ENCODE data around the gene S100A7A. TPM values are rescaled to one million over a fixed set of nuclear protein-coding genes. Genes with fewer than 3 reads are reported as not detected.
"Not testable (repeated sequence)": the region's sequence is repeated elsewhere in the genome, so short reads cannot be mapped to it uniquely, and the experiment has no call there.

Gene S100A7A
- total RNA-seq, 6 donors from 2014 or later: not detected

DNA sequence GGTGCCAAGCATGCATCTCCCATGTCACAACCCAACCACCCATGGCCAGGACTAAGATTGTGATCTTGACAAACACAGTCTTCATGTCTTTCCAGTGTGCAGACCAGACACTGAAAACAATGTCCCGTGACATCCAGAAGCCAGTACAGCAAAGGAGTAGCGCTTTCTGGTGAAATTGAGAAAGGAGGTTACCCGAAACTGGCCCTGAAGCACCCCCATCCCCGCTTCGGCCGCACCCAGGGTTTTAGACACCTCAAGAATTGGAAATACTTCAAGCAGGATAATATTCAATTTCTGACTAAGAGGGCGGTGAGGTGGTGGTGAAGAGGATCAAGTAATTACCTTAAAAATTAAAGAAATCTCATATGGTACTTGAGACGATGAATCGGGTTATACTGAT is 14.9 kb upstream of the S100A7A start:
- no peak for DNase-seq
- 86 to 91% methylated on average over 9 of the region's 9 CpGs for WGBS, 2 donors
- Histone ChIP-seq H3K4me3 (no peak overlapping the region), H3K27ac (no peak overlapping the region), H3K9me3 (no peaks in the 10 kb centered on the region), H3K4me1 (no peaks in the 10 kb centered on the region), H3K36me3 (no peaks in the 10 kb centered on the region), H3K27me3 (no peaks in the 10 kb centered on the region)
- ATAC-seq (ENCODE audit: low FRiP score in 2 of 2): no peak
- TF ChIP-seq, protein P1, sequence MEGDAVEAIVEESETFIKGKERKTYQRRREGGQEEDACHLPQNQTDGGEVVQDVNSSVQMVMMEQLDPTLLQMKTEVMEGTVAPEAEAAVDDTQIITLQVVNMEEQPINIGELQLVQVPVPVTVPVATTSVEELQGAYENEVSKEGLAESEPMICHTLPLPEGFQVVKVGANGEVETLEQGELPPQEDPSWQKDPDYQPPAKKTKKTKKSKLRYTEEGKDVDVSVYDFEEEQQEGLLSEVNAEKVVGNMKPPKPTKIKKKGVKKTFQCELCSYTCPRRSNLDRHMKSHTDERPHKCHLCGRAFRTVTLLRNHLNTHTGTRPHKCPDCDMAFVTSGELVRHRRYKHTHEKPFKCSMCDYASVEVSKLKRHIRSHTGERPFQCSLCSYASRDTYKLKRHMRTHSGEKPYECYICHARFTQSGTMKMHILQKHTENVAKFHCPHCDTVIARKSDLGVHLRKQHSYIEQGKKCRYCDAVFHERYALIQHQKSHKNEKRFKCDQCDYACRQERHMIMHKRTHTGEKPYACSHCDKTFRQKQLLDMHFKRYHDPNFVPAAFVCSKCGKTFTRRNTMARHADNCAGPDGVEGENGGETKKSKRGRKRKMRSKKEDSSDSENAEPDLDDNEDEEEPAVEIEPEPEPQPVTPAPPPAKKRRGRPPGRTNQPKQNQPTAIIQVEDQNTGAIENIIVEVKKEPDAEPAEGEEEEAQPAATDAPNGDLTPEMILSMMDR (IDR thresholded peaks at IDR 0.05): no peak
- no peak for TF ChIP-seq POLR2A (IDR thresholded peaks at IDR 0.05)
- no peak for TF ChIP-seq EP300 (IDR thresholded peaks at IDR 0.05)
- TF ChIP-seq POLR2AphosphoS5 (IDR thresholded peaks at IDR 0.05): no peak

DNA sequence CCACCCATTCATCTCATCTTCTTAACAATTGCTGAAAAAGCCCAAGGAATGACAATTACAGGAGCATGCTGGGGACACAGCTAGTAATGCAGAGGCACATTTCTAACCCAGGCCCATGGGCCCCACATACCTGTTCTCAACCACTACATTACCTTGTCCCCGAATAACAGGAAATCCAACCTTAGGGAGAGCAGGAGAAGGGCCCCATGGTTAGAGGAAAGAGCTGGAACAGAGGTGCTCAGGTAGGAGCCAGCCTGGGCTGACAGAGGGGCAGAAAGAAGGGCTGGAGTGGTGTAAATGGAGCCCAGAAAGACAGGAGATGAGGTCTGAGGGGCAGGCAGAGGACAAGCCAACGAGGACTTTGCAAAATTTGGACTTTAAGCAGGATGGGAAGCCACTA is 14.1 kb upstream of the S100A7A start:
- no peak for DNase-seq
- no peaks in the 10 kb centered on the region for H3K9me3 ChIP-seq
- TF ChIP-seq POLR2A (IDR thresholded peaks at IDR 0.05) (no peak), EP300 (IDR thresholded peaks at IDR 0.05) (no peak), POLR2AphosphoS5 (IDR thresholded peaks at IDR 0.05) (no peak)
- TF ChIP-seq, protein P1 (IDR thresholded peaks at IDR 0.05): no peak
- no peaks in the 10 kb centered on the region for H3K4me1 ChIP-seq
- no peaks in the 10 kb centered on the region for H3K27me3 ChIP-seq
- no peak overlapping the region for H3K4me3 ChIP-seq
- ATAC-seq (ENCODE audit: low FRiP score in 2 of 2): no peak
- no peak overlapping the region for H3K27ac ChIP-seq
- H3K36me3 ChIP-seq: no peaks in the 10 kb centered on the region
- WGBS, 2 donors: 64 to 65% methylated on average over 2 of the region's 2 CpGs

DNA sequence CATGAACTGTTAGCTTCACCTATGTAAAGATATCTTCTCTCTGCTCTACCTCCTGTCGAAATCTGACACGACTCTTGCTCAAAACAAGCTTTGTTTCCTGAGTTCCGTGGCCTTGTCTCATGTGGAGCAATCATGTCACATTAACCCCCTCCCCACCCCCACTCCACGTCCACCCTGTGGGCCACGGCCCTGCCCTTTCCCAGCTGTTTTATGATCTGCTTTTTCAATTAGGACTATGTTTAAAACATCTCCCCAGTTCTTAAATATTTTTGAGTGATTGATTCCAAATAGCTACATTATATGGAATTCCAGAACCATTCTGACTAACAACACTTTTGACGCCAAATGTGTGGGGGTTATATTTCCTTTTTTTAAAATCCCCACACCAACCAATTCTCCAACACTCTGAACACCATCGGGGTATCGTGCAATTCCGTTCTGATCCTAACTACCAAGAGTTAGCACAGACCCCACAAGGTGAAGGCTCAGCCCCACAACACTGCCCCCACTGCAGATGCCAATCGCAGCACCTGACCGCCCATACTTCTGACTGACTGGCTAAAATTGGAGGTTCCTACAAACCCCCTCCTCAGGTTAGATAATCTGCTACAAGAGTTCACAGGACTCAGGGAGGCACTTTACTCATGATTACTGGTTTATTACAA is 12.8 kb upstream of the S100A7A start:
- Histone ChIP-seq H3K9me3 (no peaks in the 10 kb centered on the region), H3K27ac (peak overlapping the region in 1 of 4 donors; percentile 28), H3K27me3 (no peaks in the 10 kb centered on the region), H3K4me1 (no peaks in the 10 kb centered on the region), H3K4me3 (no peak overlapping the region), H3K36me3 (no peaks in the 10 kb centered on the region)
- WGBS, 2 donors: 77 to 81% methylated on average over 11 of the region's 11 CpGs
- no peak for ATAC-seq (ENCODE audit: low FRiP score in 2 of 2)
- DNase-seq: no peak
- TF ChIP-seq, protein P1 (IDR thresholded peaks at IDR 0.05): no peak
- TF ChIP-seq EP300 (IDR thresholded peaks at IDR 0.05): no peak
- TF ChIP-seq POLR2AphosphoS5 (IDR thresholded peaks at IDR 0.05): no peak
- no peak for TF ChIP-seq POLR2A (IDR thresholded peaks at IDR 0.05)

DNA sequence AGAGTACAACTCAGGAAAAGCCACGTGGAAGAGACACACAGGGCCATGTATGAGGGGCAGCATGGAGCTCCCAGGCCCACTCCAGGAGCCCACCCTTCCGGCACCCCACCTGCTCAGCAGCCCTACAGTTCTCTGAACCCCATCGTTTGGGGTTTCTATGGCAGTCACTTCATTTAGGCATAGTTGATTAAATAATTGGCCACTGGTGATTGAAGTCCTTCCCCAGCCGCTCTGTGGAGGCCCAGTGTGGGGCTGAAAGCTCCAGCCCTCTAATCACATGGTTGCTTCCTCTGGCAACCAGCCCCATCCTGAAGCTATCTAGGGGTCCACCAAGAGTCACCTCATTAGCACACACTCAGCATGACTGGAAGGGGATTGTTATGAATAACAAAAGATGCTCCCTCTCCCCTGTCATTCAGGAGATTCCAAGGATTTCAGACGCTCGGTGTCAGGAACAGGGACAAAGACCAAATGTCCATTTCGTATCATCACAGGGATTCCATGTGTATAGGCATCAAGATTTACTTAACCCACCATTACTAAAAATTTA is 12.2 kb upstream of the S100A7A start:
- ATAC-seq (ENCODE audit: low FRiP score in 2 of 2): no peak
- no peak for DNase-seq
- Histone ChIP-seq H3K4me3 (no peak overlapping the region), H3K4me1 (no peaks in the 10 kb centered on the region), H3K27ac (peak overlapping the region in 1 of 4 donors; percentile 28), H3K36me3 (no peaks in the 10 kb centered on the region), H3K27me3 (no peaks in the 10 kb centered on the region), H3K9me3 (no peaks in the 10 kb centered on the region)
- TF ChIP-seq POLR2AphosphoS5 (IDR thresholded peaks at IDR 0.05) (no peak), POLR2A (IDR thresholded peaks at IDR 0.05) (no peak)
- WGBS, 2 donors: 79 to 80% methylated on average over 5 to 7 of the region's 7 CpGs

DNA sequence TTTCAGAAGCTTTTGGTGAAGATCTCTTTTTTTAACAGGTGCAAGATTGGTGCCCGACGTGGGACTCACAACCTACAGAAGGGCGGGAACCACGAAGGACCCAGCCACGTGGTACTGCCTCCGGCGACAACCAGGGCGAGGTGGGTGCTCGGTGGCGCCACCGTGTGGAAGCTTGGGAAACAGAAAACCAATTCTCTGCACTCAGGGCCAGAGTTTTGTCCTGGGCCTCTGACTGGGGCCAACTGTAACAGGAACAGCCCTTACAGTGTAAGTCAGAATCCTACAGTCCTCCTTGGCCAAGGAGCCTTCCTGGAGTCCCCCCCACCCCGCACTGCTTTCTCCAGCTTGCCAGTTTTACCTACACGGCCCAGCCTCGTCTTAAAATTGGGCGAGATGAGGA is 11.6 kb upstream of the S100A7A start:
- ATAC-seq (ENCODE audit: low FRiP score in 2 of 2) (peak; percentile 76 to 81), DNase-seq (peak; percentile 78 to 80)
- 37 to 39% methylated on average over 15 of the region's 15 CpGs for WGBS, 2 donors
- no peak for TF ChIP-seq POLR2AphosphoS5 (IDR thresholded peaks at IDR 0.05)
- TF ChIP-seq, protein P1 (IDR thresholded peaks at IDR 0.05): peak; percentile 40 to 76 (median 65)
- no peak overlapping the region for H3K4me3 ChIP-seq
- H3K27me3 ChIP-seq: no peaks in the 10 kb centered on the region
- no peaks in the 10 kb centered on the region for H3K4me1 ChIP-seq
- no peak overlapping the region for H3K27ac ChIP-seq
- H3K36me3 ChIP-seq: no peaks in the 10 kb centered on the region
- H3K9me3 ChIP-seq: no peaks in the 10 kb centered on the region

DNA sequence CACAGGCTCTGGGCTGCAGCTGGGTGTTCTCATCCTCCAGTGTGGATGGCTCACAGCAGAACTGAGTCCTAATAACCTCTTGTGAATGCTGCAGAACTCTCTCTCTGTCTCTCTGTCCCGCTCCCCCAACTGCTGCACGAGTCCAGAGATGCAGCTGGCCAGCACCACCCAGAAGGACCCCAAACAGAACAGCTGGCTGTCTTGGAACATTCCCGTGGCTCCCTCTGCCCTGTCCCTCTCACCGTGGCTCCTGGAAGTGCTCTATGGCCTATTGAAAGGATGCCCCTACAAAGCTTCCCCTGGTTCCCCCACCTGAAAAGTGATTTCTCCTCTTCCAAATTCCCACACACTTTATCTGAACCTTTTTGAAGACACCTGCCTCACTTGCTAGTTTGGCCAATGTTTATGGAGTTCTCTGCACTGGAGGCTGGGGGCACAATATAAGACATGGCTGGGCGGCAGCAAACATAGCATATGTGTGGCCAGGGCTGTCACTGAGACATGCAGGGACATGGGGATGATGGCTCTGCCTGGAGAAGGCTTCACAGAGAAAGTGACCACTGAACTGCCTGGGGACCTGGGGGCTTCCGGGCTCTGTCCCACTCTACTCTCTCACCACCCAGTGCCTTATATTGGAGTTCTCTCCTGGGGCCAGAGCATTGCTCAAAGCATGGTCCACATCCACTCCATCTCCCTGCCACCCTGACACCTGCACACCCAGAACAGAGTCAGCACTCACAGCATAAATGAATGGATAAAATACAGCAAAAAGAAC is 10.3 kb upstream of the S100A7A start:
- not testable (repeated sequence) for ATAC-seq (ENCODE audit: low FRiP score in 2 of 2); H3K27ac ChIP-seq; H3K27me3 ChIP-seq; DNase-seq; H3K4me3 ChIP-seq; H3K9me3 ChIP-seq; H3K4me1 ChIP-seq; H3K36me3 ChIP-seq
- 75 to 79% methylated on average over 4 to 6 of the region's 6 CpGs for WGBS, 2 donors

DNA sequence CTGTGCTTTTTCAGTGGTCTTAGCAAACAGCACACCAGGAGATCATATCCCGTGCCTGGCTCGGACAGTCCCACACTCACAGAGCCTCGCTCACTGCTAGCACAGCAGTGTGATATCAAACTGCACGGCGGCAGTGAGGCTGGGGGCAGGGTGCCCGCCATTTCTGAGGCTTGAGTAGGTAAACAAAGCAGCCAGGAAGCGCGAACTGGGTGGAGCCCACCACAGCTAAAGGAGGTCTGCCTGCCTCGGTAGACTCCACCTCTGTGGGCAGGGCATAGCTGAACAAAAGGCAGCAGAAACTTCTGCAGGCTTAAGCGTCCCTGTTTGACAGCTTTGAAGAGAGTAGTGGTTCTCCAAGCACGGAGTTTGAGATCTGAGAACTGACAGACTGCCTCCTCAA is 9.0 kb upstream of the S100A7A start:
- ATAC-seq (ENCODE audit: low FRiP score in 2 of 2); H3K9me3 ChIP-seq; DNase-seq; H3K27ac ChIP-seq; H3K4me1 ChIP-seq; H3K4me3 ChIP-seq; H3K27me3 ChIP-seq; H3K36me3 ChIP-seq: not testable (repeated sequence)
- 21 to 54% methylated on average over 4 to 11 of the region's 11 CpGs for WGBS, 2 donors

DNA sequence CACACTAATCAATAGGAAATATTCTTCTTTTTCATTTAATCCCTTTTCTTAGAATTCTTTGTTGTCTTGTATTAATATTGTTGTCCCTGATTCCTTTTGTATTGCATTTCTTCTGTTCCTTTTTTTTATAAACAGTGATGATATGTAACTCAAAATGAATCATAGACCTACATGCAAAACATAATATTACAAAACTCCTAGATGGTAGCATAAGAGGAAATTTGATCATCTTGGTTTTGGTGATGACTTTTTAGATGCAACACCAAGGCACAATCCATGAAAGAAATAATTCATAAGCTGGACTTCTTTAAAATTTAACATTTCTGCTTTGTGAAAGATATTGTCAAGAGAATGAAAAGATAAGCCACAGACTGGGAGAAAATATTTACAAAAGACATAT is 2.4 kb upstream of the S100A7A start:
- H3K4me1 ChIP-seq; H3K36me3 ChIP-seq; ATAC-seq (ENCODE audit: low FRiP score in 2 of 2); H3K27ac ChIP-seq; H3K4me3 ChIP-seq; H3K27me3 ChIP-seq; DNase-seq; H3K9me3 ChIP-seq: not testable (repeated sequence)
